ENCODE measurements around the gene PSKH1.

- TF ChIP-seq CTCF (IDR thresholded peaks at IDR 0.05) (no peak), POLR2AphosphoS5 (IDR thresholded peaks at IDR 0.05) (no peak), POLR2A (IDR thresholded peaks at IDR 0.05) (no peak), EP300 (IDR thresholded peaks at IDR 0.05) (no peak)
These were observed 17.1 kb downstream of the PSKH1 start for GRCh38 chr16:67910158-67910557.

Measured in suprapubic skin (tissue), 4 donors.